Stimulated activated CD4-positive, alpha-beta T cell treated with anti-CD3 and anti-CD28 coated beads, Interleukin-4, amount 100 ng/mL, for 48 hours (primary cell): Measurements from ENCODE around the gene HSD17B8.

Source experiments
- DNase-seq, 2 donors: peaks; one replicate each; pipeline ENCODE4 v3.0.0-alpha.2; 2020; ENCODE audit warnings: low read depth in 2 of 2

Gene HSD17B8

DNA sequence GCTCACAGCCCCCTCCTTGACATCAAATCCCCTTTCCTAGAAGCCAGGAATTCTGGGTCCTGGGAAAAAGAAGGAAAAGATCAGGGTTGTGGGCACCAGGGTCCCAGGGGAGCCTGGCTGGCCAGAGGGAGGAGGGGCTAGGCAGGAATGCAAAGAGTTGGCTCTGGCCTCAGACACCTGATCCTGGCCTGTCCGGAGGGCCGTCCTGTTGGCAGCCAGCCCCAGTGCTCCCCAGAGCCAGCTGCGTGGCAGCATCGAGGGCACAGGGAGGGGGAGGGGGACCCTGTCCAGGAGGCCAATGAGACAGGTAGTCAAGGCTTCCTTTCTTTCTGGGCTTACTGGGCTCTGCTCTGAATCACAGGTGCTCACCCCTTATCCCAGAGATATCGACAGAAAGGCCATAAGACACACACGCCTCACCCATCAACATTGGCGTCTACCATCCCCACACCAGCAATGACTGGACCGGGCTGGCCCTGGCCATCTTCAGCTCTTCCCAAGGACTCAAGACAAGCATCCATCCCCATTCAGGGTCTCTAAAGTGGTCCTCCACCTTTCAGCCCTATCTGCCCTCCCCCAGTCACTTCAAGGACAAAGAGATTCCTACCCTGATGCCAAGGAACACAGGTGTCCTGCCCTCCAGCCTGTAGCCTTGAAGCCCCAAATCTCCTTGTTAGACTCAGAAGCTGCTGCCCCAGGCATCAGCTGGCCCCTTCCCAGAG is 12.9 kb upstream of the HSD17B8 start:
- no peak for DNase-seq

DNA sequence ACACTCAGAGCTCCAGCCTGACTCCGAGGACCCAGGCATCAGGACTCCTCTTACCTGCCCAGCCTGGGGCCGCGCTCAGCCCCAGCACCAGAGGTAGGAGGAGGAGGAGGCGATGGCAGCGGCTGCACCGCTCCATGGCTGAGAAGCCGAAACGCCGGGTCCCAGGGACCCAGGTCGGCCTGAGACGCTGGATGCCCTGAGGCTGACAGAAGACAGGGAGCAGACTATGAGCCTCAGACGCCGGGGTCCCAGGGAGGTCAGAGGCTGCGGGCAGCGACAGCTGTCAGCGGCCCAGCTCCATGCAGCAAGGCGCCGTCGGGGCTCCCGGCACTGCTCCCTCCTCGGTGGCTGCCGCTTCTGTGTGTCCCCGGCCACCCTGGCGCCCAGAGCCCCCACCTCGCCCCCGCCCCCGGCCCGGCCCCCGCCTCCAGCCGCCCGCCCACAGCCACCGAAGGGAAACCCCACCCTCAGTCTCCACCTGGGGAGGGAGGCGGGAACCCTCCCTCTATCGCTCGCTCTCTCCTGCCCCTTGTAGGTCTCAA is 12.3 kb upstream of the HSD17B8 start, which contains the start of gene COL11A2:
COL11A2 (minus strand) TSS at position 363 of the 542 bp plus-strand sequence; CDS start at position 136, 227 bp downstream.
- no peak for DNase-seq

DNA sequence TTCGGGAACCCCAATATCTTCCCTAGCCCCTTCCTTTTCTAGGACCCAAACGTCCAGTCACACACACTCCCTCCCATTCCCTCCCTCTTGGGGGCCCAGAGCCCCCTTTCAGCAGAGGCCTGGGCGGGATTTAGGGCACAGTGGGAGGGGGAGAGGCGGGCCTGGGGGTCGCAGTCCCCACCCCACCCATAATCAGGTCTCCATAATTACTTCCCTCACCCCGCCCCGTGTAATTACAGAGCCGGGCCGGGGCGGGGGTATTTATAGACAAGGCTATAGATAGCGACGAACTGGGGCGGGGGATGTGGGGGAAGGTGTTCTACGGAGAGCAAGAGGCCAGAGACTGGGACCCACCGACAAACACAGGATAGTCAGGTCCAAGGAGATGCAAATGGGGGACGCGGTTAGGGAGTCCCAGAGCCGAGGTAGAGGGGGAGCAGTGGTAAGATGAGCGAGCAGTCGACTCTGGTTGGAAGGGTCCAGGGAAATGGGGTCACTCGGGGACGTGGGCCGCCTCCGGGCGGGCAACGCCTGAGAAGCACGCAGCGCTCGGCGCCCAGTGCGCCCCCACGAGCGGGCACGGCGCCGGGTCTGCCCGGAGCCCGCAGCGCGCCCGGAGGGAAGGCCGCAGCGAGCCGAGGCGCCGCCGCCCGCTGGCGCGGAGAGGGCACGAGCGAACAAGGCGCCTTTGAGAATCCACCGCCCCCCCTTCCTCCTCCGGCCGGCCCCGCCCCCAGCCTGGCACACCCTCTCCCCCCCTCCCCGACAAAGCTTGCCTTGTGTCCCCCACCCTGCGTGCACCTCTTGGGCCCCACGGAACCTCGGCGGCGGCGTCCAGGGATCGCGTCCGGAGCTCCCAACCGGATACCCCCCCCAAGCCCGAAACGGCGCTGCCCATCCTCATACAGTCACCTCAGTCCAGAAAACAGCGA is 11.5 kb upstream of the HSD17B8 start:
- DNase-seq = no peak

DNA sequence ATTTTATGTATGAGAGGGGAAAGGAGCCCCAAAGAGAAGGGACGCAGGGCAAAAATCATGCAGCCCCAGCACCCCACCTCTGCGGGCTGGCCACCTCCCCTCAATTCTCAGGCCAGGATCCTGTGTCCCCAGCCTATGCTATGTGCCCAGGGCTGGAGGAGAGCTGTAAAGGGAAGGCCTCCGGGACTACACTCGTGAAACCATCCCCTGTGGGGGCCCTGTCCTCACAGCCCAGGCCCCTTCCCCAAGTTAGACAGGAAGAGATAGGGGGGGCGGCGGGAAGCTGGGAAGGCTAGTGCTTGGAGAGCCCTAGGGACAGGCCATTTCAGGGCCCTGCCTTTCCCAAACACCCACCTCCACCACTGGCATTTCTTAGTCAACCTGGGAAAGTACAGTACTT is 10.8 kb upstream of the HSD17B8 start:
- DNase-seq = no peak

DNA sequence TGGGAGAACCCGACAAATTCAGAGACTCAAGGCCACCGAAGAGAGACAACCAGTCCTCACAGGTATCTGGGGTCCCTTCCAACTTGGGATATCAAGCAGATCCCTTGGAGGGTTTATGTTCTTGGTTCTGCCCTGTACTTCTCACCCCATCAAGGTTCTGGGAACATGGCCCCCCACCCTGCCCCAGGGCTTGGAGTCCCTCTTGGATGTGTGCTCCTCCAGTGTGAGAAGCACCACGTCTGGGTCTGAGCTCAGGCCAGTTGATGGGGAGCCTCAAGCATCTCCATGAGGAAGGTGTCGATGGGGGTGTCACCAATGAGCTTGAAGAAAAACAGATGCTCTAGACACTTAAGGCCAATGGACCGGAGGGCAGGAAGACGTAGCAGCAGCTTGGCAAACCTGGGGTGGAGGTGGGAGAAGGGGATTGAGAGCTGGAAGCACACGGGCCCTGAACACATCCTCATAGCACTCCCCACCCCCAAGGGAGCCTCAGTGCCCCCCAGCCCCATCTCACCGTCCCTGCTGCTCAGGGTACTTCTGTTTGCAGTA is 9.9 kb upstream of the HSD17B8 start:
- DNase-seq = no peak

DNA sequence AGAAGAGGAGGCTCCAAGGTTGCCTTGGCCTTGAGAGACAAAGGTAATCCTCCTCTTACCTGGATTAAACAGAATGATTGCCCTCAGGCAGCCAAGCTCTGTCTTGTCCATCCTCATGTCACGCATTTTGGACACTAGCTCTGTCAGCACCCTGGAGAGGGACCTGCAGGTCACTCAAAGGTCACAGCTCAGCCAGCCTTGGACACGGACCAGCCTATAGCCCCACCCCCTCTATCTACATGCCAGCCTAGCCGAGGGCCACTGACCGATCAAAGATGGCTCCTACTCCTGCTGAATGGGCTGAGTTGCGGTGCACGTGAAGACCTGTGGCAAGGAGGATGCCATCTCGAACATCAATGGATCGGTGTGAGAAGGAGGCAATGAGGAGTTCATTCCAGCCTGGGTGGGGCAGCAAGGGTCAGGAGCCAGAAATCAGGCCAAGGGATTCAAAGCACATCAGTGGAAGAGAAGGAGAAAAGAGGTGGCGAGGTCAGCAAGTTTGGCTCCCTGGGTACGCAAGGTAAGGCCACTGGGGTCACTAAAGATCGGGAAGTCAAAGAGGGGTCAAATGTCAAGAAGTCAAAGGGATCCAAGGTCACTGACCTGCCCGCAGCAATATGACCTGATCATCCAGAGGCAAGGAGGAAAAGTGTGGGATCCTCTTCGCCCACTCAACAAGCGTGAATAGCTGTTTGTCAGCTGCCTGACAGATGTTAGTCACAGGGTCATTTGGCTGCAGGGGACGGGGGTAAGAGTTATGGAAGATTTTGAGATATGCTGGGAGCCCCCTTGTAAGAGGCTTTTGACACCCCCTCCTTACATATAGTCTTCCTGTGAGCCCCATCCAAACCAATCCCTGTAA is 8.9 kb upstream of the HSD17B8 start:
- DNase-seq = no peak

DNA sequence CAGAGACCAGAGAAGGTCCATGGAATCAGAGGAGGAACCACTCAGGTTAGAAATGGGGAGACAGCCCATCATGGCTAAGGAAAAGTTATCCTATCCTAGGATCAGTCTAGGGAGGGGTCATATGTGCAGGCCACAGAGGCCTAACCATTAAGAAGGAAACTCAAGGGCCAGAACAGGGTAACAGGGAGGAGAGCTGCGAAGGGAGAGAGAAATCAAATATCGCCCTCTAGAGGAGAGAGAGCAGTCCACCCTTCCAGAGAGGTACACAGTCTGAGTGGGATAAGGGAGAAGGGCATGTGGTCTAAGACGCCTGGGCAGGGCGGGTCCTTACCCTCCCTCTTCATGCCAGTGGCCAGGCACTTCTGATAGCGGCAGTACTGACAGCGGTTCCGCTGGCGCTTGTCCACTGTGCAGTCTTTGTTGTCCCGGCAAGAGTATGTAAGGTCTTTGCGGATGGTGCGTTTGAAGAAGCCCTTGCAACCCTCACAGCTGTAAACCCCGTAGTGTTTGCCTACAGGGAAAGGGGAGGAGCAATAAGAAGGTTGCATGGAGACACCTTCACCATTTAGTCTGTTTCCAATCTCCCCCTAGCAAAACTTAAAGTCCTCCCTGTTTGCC is 6.9 kb upstream of the HSD17B8 start:
- no peak for DNase-seq

DNA sequence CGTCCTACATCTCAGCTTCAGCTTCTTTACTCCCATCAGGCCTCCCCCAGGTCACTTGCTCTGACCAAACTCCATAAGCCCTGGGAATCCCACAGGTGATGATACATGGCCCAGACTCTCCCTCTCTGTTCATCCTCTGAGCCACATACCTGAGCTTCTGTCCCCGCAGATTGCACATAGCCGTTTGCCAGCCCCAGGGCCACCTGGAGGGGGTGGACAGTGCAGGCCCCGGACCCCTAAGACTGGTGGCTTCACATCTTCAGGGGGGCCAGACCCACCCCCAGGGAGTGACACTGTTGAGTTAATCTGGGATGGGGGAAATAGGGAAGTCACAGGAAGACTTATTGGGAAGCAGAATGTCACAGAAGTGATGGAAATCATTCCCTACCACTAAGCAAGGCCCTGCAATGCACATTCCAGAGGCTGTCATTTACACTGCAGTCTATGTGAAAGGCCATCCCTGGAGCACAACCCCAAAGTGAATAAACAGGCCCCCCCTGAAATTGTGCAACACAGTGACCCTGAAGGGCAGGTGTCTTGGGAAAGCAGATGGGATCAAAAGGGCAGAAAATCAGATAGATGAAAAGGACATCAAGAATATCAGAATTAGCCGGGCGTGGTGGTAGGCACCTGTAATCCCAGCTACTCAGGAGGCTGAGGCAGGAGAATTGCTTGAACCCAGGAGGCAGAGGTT is 6.1 kb upstream of the HSD17B8 start:
- DNase-seq = no peak

DNA sequence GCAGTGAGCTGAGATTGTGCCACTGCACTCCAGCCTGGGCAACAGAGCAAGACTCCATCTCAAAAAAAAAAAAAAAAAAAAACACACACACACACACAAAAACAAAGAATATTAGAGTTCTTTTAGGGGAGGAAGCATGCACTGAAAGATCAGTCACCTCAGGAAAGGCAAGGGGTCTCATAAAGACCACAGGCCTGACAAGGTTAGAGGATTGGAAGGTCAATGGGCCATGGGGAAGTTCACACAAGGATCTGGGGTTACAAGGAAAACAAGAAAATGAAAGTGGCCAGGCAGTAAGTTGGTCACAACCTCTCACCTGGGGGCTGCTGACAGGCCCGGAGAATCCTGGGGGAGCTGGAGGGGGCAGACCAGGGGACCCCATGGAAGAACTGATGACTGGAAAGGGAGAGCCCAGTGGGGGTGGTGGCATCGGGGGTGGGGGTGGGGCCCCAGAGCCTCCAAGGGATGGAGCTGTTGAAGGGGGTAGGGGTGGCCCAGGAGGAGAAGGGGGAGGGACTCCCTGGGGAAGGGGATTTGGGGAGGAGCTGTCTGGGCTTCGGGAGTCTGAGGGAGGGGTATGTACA is 5.5 kb upstream of the HSD17B8 start:
- DNase-seq = no peak

DNA sequence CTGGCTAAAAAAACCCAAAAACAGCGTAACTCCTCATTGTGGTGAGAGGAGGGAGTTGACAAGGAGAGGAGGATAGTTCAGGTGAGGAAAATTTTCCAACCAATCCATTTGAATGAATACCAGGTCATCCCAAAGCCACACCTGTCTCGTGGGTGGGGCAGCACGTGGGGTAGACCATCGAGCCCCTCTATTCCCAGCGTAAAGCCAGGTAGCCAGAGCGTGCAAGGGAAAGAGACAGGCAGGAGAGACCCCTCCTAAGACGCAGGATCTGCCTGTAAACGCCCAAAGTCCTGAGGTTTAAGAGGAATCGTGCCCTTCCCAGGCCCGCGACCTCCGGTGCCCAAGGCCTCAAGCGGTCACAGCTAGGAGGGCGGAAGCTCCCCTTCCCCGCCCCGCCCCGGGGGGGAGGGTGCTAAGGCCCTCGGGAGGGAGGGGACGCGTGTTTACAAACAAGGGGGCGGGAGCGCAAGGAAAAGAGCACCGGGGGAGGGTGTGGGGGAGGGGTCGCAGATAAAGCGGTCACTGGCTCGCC is 4.7 kb upstream of the HSD17B8 start:
- peak in 1 of 2 donors; percentile 75 for DNase-seq

DNA sequence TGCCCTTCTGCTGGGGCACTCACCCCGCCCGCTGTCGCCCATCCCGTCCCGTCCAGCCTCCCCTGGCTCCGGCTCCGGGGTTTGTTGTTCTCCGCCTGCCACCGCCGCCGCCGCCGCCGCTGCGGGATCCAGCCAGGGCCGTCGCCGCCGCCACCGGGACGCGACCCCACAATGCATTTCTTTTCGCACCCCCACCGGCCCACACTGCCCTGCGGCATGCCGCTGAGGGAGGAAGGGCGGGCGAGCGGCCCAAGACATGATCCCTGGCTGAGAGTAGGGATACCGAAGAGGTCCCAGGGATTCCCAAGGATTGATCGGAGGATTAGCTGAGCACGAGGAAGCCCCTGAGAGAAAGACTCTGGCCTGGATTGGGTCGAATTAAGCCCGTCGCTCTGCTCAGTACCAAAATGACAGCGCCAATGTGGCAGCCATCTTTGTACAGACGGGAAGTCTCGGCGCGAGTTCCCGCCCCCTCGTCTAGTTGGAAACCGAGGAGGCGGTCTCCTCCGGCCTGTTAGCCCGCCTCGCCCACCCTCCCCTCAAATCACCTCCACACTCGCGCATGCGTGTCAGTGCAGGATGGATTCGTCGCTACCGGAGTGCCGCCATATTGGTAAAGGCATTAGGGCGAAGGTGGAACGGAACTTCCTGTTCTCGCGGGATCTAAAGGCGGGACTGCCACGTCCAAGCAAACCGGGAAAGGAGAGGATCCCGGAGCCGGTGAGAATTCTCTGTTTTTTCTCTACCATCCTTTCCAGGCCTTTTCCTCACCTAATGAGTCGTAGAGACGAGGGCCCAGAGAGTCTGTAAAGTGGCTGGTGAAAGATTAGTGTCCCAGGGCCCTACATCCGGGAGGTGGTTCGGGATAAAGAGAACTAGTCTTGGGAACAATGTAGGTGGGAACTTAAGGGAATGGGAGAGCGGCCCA is 4.0 kb upstream of the HSD17B8 start, which contains the start of the genes RXRB and SLC39A7:
RXRB (minus strand) TSS at position 447 of the 928 bp plus-strand sequence; CDS start at position 258, 189 bp downstream.
SLC39A7 (plus strand) TSS at position 649 of the 928 bp plus-strand sequence. CDS start 379 bp downstream, outside the sequence.
- peak; percentile 97 to 99 for DNase-seq

DNA sequence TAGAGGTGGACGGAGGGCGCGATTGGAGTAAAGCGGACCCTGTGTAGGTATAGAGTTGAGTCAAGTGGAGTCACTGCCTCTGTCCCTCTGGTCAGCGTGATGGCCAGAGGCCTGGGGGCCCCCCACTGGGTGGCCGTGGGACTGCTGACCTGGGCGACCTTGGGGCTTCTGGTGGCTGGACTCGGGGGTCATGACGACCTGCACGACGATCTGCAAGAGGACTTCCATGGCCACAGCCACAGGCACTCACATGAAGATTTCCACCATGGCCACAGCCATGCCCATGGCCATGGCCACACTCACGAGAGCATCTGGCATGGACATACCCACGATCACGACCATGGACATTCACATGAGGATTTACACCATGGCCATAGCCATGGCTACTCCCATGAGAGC is 3.3 kb upstream of the HSD17B8 start:
- DNase-seq = no peak

DNA sequence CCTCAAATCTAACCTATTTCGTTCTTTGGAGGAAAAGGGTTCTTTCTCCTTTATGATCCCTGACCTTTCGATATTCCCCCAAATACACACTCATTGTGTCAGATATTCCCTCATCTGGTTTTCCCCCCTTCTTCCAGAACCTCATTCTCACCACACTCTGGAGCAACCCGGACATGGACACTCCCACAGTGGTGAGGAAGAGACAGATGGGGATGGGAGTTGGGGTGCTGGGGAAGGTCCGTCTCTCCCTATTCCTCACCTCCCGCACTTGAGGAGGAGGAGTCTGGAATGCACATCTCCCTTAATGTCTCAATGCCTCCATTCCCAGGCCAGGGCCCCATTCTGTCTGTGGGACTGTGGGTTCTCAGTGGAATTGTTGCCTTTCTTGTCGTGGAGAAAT is 2.5 kb upstream of the HSD17B8 start:
- DNase-seq = no peak

DNA sequence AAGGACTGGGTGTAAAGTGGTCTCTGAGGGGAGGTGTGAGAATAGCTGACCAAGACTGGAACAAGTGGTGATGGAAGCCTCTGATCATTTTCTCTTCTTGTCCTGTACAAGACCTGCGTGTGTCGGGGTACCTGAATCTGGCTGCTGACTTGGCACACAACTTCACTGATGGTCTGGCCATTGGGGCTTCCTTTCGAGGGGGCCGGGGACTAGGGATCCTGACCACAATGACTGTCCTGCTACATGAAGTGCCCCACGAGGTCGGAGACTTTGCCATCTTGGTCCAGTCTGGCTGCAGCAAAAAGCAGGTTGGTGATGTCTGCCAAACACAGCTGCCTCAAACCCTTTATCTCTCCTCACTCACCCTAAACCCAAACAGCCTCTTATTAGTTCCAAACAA is 1.7 kb upstream of the HSD17B8 start:
- no peak for DNase-seq

DNA sequence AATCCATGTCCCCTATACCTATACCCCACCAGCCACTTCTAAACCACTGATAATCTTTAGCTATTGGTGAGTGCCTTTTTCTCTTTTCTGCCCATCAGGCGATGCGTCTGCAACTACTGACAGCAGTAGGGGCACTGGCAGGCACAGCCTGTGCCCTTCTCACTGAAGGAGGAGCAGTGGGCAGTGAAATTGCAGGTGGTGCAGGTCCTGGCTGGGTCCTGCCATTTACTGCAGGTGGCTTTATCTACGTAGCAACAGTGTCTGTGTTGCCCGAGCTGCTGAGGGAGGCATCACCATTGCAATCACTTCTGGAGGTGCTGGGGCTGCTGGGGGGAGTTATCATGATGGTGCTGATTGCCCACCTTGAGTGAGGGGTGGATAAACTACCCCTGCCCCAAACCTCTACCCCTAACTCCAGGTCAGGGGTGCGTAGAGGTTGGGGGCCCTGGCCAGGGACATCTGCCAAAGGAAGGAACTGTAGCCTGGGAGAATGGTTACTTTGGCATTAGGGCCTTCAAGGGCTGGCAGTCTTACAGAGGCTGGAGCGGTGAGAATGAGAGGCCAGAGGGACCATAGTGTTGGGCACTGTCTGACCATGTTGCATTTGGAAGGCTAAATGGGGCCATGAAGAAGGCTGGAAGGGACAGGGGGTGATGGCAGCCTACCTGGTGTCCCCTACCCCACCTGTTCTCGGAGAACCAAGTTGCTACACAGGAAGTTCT is 851 bp upstream of the HSD17B8 start:
- DNase-seq = no peak

DNA sequence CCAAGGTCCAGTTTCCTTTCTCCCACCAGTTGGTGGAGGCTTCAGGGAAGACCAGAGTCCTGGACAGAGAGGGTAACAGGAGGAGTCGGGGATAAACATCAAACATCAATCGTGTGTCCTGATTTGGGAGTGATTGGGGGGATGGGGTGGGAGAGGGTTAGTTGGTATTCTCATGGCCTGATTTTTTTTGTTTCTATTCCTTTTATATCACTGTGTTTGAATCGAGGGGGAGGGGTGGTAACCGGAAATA is 365 bp upstream of the HSD17B8 start:
- no peak for DNase-seq

DNA sequence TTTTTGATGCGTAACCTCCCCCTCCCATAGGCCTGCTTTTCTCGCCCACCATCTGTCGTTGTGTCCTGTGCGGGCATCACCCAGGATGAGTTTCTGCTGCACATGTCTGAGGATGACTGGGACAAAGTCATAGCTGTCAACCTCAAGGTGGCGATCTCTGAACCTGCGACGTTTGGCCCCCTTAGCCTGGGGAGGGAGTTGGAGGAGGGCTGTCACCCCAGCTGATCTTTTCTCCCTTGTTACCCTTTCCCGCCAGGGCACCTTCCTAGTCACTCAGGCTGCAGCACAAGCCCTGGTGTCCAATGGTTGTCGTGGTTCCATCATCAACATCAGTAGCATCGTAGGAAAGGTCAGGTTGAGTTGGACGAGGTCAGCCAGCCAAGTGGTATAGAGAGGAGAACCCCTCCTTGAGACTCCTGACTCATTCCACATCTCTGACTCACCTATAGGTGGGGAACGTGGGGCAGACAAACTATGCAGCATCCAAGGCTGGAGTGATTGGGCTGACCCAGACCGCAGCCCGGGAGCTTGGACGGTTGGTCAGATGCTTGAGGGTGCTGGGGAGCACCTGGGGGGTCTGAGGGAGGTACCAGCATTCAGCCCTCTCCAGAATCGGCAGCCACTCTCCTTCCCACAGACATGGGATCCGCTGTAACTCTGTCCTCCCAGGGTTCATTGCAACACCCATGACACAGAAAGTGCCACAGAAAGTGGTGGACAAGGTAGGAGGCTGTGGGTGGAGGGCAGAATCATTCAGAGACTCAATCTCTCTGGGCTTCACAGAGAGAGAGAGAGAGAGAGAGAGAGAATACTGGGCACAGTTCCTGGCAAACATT is 954 bp downstream of the HSD17B8 start:
- DNase-seq = peak in 1 of 2 donors; percentile 55
